HG03378 (cell line): ENCODE results near the gene STXBP6.
"Not testable (repeated sequence)": the region's sequence is repeated elsewhere in the genome, so short reads cannot be mapped to it uniquely, and the experiment has no call there.

Experiments used
- ATAC-seq: cut with Tn5 transposase; IDR thresholded peaks from one replicate; pipeline ENCODE4 v1.9.1; 2021; ENCODE audit warnings: mild to moderate bottlenecking, moderate library complexity; ENCODE audit not compliant: unreplicated experiment

Gene STXBP6

DNA sequence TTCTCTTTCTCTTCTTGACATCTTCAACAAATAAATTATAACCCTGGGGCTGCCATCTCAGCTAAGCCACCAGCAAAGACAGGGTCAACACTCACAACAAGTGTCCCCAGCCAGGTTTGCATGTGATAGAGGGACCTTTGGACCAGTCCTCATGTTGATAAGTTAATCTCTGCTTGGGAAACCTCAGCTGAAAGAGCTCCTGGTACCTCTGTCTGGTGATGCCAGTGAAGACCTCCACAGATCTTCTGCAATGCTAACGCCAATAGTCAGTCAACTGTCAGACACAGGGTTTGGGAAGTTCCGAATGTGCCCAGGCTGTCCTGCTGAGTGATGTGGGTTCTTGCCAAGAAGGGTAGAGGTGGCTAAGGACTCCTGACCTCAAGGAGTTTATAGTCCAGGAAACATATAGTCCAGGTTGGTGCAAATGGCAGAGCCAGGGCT is 236.1 kb downstream of the STXBP6 start:
- no peak for ATAC-seq

DNA sequence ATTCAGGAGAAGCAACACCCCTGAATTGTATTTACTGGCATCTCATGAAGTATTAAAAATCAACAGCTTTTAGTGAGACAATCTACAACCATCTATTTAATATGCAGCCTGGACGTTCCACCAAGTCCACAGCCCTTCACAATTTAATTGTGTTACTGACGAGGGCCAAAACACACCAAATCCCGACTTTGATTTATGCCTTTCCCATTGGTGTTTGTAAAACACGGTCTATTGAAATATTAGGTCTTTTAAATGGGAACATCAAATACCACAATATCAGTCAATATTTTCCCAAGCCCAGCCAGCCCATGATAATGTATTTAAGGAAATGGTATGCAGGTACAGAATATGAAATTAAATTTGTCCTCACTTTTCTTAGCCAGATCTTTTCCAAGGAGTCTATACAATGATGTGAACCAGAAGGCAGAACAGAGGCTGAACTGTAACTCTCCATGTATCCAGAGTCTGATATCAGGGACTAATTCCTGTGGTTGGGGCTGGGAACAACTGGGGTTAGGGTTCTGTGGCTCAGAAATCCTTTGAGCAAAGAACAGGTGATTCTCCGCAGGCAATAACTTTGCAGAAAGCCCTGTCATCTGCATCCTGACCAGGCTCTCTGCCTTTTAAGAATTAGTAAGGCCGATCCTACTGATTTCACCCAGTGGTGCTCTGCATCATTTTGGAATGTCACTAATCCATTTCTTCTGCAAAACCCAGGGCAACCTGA is 236.7 kb downstream of the STXBP6 start:
- ATAC-seq: no peak

DNA sequence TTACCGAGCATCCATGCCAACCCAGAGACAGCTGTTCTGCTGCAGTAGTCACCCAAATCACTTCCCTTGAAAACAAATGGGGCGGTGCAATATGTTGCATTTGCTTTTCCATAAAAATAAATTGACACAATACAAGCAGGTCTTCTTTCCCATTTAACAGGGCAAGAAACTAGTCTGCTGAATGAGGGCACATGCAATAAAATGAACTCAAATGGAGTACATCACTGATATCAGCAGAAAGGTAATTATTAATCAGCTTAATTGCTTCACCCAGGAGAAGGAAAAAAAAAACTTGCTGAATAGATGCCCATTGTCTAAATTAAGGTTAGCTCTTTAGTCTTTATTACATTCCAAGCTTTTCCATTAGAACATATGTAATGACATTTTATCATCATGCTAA is 240.8 kb downstream of the STXBP6 start:
- no peak for ATAC-seq

DNA sequence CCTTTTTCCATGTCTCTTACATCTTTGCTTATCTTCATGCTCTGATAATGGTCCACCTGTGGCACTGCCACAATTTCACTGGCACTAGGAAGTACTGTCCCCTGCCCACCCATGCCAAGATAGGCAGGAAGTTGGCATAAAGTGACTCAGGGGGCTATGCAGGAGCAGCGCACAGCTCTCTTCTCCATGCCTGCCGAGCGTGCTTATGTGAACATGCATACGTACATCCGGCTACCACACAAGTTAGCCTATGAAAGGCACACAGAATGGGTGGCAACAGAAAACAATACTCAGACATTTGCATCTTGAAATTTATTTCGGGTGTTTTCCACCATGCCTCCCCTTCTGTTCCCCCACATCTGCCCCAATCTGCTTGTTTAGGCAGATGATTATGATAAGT is 241.5 kb downstream of the STXBP6 start:
- ATAC-seq: no peak

DNA sequence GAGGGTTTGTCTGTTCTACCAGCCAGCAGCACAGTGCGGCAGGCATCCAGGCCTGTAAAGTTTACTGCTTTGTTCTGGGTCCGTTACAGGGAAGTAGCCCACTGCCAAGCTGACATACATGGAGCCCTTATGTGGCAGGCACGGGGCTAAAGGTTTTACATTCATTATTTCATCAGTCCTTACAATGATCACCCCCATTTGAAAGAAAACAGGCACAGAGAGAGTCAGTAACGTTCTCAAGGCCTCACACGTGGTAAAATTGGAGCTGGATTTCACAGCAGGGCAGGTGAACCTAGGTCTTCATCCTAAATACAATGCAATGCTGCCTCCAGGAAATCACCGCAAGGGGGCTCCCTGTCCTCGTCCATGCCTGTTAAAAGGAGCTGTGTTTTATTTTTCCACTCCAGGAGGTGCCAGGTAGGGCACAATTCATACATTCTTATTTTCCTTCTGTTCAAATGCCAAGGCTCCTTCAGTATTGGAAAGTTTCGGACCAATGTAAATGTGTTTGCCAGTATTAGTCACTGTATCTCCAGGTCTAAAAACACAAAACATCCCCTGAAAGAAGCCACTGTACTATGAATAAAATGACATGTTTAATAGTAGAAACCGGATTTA is 243.8 kb downstream of the STXBP6 start:
- peak; percentile 75 for ATAC-seq

DNA sequence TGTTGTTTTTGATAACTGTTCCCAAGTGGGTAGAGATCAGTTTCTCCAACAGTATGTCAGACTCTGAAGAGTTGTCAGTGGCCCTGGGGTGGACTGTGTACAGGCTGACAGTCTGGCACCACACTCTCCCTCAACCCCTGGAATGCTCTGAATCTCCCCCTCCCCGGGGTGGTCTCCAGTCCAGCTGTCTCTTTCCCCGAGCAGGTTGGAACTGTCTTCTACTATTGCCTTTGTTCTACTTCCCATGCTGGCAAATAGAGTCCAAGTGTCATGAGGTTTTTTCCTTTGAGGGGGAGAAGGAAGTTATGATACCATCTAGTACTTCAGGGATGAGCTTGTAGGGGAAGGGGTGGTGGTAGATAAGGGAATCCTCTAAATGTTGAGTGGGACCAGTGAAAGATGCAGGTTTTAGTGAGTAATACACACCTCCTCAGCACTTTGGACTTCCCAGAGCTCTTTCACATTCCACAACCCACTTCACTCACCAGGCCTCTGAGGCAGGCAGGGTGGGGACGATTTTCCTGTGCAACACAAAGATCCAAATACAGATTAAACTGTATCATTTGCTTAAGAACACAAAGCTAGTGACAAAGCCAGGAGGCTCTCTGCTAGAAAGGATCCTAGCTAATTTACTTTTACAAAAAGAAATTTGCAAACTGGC is 245.3 kb downstream of the STXBP6 start:
- ATAC-seq: no peak

DNA sequence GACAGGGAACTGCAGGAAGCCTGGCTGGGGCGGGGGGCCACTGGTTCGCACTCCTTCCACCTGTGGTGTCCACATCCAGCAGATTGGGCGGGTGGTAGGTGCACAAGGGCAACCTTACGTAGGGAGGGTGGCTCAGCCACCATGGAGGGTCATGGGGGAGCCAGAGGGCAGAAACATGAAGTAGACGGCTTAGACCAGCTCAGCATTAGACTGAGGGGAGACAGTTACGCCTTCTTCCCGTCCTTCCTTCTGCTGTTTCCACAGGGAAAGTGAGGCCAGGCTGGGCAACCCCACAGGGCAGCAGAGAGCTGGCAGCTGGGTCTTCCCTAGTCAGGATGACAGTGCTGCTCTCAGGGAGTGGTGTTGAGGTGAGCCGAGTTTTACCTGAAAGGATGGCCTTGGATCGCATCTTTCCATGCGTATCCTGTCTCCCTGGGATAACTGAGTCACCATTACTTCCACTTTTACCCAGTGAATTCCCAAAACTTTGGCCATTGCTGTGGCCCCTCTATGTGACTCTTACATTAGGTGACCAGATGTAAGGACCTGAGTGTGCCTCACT is 245.9 kb downstream of the STXBP6 start:
- no peak for ATAC-seq

DNA sequence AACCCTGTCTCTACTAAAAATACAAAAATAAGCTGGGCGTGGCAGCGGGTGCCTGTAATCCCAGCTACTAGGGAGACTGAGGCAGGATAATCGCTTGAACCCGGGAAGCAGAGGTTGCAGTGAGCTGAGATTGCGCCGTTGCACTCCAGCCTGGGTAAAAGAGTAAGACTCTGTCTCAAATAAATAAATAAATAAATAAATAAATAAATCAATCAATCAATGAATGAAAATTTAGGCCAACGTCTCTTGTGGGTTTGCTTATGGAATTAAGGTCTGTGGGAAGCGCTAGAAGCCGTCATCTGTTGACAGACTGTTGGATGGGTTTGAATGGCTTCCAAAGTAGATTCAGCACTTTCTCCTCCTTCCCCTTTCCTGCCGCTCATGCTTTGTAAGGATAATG is 246.5 kb downstream of the STXBP6 start:
- ATAC-seq: not testable (repeated sequence)

DNA sequence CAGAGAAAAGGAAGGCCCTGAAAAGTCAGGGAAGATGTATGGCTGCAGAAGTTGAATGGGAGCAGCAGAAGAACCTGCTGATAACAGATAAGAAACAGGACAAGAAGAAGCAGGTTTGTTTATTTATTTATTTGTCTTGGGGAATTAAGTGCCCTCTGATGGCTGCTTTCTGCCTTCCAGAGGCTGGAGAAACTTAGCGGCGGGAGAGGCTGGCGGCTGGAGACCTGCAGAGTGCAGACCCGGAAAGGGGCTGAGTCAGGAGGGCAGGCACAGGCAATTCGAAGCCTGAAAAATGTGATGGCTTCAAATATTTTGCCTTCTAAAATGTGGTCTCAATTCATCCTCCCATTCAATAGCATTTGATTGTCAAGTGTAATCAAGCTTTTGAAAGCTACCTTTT is 247.7 kb downstream of the STXBP6 start:
- ATAC-seq: no peak

DNA sequence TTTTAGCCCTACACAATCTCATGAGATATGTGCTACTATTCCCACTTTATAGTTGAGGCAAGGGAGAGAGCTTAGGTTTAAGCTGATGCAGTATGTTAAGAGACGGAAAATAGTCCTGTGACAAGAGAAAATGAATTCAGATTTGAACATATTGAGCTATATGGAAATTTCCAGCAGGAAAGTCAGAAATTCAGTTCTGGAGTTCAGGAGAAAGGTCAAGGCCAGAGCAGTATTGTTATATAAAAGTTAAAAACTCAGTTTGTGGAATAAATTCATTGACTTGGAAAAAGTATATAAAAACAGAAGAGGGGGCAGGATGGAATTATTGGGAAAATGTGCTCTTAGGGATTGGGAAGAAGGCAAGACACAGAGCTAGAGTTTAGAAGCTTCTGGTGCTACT is 248.9 kb downstream of the STXBP6 start:
- no peak for ATAC-seq

DNA sequence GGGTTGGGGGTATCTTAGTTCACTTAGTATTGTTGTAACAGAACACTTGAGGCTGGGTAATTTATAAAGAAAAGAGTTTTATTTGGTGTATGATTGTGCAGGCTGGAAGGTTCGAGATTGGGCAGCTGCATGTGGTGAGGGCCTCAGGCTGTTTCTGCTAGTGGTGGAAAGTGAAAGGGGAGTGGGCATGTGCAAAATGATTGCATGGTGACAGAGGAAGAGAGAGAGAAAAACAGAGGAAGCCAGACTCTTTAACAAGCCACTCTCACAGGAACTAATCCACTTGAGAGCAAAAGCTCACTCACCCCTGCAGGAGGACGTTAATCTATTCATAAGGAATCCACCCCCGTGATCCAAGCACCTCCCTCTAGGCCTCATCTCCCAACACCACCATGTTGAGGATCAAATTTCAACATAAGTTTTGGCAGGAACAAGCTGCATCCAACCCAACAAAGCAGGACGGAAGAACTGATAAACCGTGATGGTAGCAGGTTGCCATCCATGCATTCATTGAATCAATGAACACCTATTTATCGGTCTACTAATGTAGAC is 251.0 kb downstream of the STXBP6 start:
- ATAC-seq: no peak

DNA sequence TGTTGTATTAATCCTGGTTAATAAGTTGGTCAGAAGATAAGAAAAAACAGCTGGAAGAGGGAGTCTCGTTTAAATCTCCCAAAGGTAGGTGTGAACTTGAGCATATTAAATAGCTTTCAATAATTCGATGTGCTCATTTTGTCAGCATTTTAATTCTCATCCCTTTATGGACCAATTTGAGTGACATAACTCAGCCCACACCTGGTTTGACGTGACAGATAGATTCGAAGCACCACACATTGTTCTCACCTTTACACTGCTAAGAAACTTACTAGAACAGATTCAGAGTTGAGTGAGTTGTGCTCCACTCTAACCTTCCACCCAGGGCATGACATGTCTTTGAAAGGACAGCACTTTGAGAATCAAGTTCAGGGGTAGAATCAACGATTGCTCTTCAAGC is 254.5 kb downstream of the STXBP6 start:
- no peak for ATAC-seq

DNA sequence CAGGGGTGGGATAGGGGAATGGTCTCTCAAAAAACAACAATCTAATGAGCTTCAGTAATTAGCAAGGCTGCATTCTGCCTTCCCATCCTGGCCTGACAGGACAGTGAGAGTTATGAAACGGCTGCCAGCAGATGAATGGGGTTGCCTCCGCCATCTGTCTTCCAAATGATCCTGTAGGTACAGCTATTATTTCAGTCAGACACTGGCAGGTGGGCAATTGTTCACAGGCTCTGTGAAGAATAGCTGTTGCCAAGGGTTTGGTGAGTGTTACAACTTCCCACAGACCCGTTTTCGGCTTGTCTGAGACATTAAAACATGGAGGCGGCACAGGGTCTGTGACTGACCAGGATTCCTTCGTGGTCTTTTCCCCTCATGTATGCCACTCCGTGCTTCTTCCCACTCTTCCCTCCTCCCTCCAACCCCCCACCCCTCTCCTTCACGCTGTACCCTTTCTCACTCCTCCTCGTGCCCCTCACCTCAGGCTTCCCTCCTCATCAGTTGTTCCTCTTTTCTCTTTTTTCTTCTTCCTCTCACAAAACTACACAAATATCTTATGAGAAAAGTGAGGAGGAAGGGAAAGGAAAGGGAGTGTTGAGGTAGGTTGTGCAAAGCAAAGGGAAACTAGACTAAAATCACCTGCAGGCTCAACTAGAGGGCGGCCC is 255.2 kb downstream of the STXBP6 start:
- no peak for ATAC-seq

DNA sequence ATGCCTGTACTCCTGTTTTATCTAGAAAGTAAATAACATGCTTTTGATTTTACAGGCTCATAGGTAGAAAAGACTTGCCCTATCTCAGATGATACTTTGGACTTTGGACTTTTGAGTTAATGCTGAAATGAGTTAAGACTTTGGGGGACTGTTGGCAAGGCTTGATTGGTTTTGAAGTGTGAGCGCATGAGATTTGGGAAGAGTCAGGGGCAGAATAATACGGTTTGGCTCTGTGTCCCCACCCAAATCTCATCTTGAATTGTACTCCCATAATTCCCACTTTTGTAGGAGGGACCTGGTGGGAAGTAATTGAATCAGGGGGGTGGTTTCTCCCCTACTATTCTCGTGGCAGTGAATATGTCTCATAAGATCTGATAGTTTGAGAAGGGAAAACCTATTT is 259.8 kb downstream of the STXBP6 start:
- ATAC-seq: no peak

DNA sequence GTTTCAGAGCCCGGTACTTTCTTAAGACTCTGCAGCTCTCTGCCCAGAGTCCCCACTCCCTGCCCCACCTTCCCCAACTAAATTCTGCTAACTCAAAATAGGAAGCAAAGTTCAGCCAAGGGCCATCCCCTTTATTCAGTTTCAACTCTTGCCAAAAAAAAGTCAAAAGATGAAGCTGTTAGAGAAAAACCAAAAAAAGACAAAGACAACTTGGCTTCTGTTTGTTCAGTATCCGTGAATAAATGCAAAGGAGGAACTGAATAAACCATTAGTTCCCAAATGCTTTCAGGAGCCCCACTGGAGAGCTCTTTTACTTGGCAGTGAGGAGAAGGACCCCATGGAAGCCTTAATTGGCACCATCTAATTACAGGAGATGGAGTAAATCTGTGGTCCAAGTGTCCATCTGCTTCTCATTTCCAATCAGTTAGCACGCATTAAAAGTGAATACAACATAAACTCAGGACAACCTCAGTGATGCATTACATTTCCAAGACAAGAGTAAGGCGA is 260.5 kb downstream of the STXBP6 start:
- no peak for ATAC-seq

DNA sequence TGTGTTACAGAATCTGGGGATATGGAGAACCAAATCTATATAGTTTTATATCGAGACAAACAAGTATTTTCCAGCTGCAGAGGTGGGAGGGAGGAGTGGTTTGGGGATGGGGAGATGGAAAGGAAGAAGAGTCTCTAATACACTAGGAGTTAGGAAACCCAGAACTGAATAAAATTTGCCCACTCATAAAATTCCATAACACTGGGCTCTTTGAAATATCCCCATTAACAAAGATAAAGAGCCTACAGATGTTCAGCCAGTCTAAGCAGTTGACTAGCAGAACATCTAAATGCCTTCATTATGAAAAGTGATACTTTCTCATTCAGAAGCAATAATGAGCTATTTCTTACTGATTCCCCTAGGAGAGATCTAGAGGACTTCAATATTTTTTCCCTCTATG is 264.2 kb downstream of the STXBP6 start:
- ATAC-seq: no peak

DNA sequence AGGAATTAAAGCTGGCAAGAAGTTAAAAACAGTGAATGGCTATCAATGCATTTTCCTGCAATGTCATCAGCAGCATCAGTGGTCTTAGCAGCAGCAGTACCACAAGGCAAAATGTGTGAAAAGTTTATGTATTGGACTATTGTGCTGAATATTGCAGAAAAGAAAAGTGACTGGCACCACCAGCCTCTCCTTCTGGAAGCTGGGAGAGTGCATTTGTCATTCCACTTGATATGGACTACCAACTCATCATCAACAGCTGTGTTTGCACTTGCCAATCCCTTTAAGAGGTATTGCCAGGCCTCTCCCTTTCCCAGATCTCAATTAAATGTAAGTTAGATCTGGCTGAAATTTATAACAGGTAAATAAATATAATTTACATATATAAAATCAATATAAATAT is 265.0 kb downstream of the STXBP6 start:
- no peak for ATAC-seq

DNA sequence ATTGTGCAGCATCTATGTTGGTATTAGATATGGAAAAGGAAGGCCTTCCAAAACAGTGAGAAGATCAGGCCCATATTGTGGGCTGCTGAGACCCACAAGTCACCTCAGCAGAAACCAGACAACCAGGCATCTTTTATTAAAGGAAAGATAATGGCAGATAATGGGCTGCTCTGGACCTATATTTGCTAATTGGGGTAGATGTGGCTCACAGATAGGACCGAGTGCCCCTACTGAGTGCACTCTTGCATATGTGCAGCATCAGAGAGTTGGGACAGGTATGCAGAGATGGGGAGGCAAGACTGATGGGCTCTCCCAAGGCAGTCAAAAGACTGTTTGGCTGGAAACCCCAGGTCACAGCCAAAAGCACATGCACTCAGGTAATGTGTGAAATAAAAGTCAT is 266.2 kb downstream of the STXBP6 start:
- ATAC-seq: no peak

DNA sequence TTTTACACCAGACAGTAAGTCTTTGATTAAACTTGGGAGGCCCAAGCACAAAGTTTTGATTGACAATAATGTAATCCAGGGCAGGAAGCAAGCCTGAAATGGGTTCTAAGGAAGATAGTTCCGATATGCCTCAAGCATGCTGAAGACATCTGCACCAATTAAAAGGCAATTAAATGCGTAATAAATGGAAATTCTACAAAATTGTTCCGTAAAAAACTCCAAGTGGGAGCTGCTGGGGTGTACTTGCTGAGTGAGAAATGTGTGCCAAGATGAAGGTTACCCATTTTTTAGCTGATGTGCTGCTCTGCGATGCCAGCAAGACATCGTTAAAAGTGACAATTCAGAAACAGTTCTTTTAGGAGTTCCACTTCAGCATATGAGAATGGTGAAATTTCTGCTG is 269.7 kb downstream of the STXBP6 start:
- ATAC-seq: no peak

DNA sequence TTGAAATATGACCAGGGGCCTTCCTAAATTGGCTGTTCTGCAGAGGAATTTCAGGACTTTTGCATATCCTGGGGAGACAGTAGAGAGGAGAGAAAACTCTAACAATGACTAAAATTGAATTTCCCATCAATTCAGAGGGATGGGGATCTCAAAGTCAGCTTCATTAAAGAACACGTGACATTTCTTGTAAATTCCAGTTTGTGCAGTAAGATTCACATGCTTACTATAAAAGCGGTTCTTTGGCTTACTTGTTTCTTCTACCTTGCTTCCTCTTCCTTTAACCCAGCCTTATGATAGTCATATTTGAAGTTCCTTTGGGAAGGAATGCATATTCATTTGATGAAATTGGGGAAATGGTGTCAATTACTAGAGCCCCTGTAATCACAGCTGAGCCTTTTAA is 272.3 kb downstream of the STXBP6 start:
- ATAC-seq: no peak

DNA sequence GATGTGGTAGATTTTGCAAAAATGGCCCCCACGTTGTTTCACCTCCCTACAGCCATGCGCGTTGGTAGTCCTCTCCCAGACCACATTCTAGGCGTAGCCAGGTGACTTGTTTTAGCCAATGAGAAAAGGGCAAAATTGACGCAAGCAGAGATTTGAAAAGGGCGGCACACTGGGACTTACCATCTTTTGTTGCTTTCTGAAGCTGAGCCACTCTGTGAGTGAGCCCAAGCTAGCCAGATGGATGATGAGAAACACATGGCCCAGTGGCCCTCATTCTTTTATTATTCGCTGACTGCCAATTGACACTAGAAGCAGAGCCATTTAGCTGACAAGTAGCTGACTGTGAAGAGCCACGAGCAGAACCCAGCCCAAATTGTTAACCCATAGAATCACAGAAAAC is 274.0 kb downstream of the STXBP6 start:
- ATAC-seq: no peak
